ENCODE results near the gene AK5. TPM values are rescaled to one million over a fixed set of nuclear protein-coding genes. Genes with fewer than 3 reads are reported as not detected.

The AK5 gene
- polyA plus RNA-seq, 2 of the 4 experiments (the other 2 are of a cell fraction) = 4.9 to 6.1 TPM

DNA sequence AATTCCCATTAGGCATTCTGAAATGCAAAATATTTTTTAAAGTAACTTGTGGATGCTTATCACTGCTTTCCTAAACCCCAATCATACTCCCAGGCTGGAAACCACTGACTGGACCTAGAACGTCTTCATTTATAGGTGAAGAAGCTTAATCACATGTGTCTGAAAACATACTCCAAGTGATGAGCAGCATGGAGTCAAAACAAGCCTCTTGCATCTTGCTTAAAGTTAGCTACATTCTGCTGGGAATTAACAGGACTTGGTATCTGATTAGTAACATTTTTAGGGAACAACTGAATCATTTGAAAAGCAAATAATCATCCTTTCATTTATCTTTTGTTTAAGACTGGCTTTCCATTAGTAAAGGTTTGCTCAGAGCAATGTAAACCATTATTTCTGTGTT, 105.7 kb downstream of the AK5 start:
- H3K4me2 ChIP-seq = no peak overlapping the region
- ChIA-PET CTCF (no interaction called here), POLR2A (no interaction called here)
- no peak for FAIRE-seq
- WGBS (ENCODE audit: missing lambda C conversion rate) = 83% methylated on average over 1 of the region's 1 CpG
- H3K4me3 ChIP-seq = no peak overlapping the region
- no peak for TF ChIP-seq NFE2L2 (conservative IDR thresholded peaks at IDR 0.05; ENCODE audit: low read length)
- H3K9me3 ChIP-seq = no peaks in the 10 kb centered on the region
- DNase-seq (ENCODE audit: low read depth in 1 of 2, low spot score in 1 of 2) = no peak
- H3K27ac ChIP-seq = no peak overlapping the region
- peaks cover 4% of the 10 kb centered on the region; the same call in 1 of the 3 replicates for H3K4me1 ChIP-seq
- no peak for ATAC-seq

DNA sequence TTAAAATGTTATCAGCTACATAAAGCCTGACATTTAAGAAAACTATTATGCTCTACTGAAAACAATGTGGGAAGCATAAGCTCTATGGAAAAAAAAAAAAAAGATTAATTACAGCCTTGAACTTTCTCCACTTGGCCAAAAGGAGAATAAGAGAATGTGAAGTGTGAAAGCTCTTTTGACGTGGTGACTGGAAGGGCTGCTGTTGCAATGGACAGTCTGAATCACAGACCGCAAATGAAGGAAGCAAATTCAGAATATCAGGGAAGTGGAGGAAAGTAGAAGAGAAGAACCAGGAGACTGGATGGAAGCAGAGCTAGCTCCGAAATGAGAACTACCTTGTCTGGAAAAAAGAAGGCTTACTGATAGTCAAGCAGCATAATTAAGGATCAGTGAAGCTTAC, 106.8 kb downstream of the AK5 start:
- CTCF ChIA-PET = no interaction called here
- no peak for FAIRE-seq
- no peaks in the 10 kb centered on the region for H3K9me3 ChIP-seq
- no peak for TF ChIP-seq GATA3 (IDR thresholded peaks at IDR 0.05; ENCODE audit: borderline replicate concordance)
- no peak for TF ChIP-seq JUNB (IDR thresholded peaks at IDR 0.05)
- no peak for TF ChIP-seq EHF (CRISPR knock-in tag; IDR thresholded peaks at IDR 0.05)
- no peak for TF ChIP-seq NPAS2 (CRISPR knock-in tag; IDR thresholded peaks at IDR 0.05; ENCODE audit: borderline replicate concordance)
- no peak for TF ChIP-seq FOSL2 (IDR thresholded peaks at IDR 0.05)
- TF ChIP-seq FOSL2 (CRISPR knock-in tag; IDR thresholded peaks at IDR 0.05) = no peak
- TF ChIP-seq MAFK (IDR thresholded peaks at IDR 0.05; ENCODE audit: partially characterized antibody) = no peak
- no peak for TF ChIP-seq HOXB13 (CRISPR knock-in tag; IDR thresholded peaks at IDR 0.05; ENCODE audit: low read depth)
- TF ChIP-seq HOXA7 (CRISPR knock-in tag; IDR thresholded peaks at IDR 0.05) = no peak
- TF ChIP-seq BCL3 (IDR thresholded peaks at IDR 0.05) = no peak
- TF ChIP-seq CBX8 (IDR thresholded peaks at IDR 0.05) = no peak
- TF ChIP-seq FOSB (CRISPR knock-in tag; IDR thresholded peaks at IDR 0.05) = no peak
- TF ChIP-seq TP53 (CRISPR knock-in tag; IDR thresholded peaks at IDR 0.05) = no peak
- no peak for TF ChIP-seq MYC (IDR thresholded peaks at IDR 0.05; ENCODE audit: borderline replicate concordance, low read length)
- H3K27ac ChIP-seq = no peak overlapping the region
- ATAC-seq = no peak
- POLR2A ChIA-PET = no interaction called here
- H3K4me1 ChIP-seq = no peaks in the 10 kb centered on the region
- no peak overlapping the region for H3K4me2 ChIP-seq
- DNase-seq (ENCODE audit: low read depth in 1 of 2, low spot score in 1 of 2) = no peak
- WGBS (ENCODE audit: missing lambda C conversion rate) = 73% methylated on average over 3 of the region's 3 CpGs
- no peak overlapping the region for H3K4me3 ChIP-seq

- no peak for TF ChIP-seq RFX5 (IDR thresholded peaks at IDR 0.05)
- no peak for TF ChIP-seq ZNF302 (CRISPR knock-in tag; IDR thresholded peaks at IDR 0.05)
- TF ChIP-seq FOSB (CRISPR knock-in tag; IDR thresholded peaks at IDR 0.05) = no peak
- TF ChIP-seq CBX8 (IDR thresholded peaks at IDR 0.05) = no peak
- no peak for TF ChIP-seq FOSL2 (IDR thresholded peaks at IDR 0.05)
- no peak for TF ChIP-seq FOSL2 (CRISPR knock-in tag; IDR thresholded peaks at IDR 0.05)
- no peak for TF ChIP-seq POLR2A (IDR thresholded peaks at IDR 0.05; ENCODE audit: low read length)
- TF ChIP-seq HEYL (CRISPR knock-in tag; IDR thresholded peaks at IDR 0.05) = no peak
- no peak for TF ChIP-seq TFCP2L1 (CRISPR knock-in tag; IDR thresholded peaks at IDR 0.05)
- no peak for TF ChIP-seq FOXS1 (CRISPR knock-in tag; IDR thresholded peaks at IDR 0.05)
- FAIRE-seq (no peak), DNase-seq (ENCODE audit: low read depth in 1 of 2, low spot score in 1 of 2) (no peak), ATAC-seq (no peak)
- no peak overlapping the region for H3K27ac ChIP-seq
- 86% methylated on average over 4 of the region's 4 CpGs for WGBS (ENCODE audit: missing lambda C conversion rate)
- no peak overlapping the region for H3K4me3 ChIP-seq
- no peak overlapping the region for H3K4me2 ChIP-seq
- no peaks in the 10 kb centered on the region for H3K9me3 ChIP-seq
- ChIA-PET CTCF (interaction anchor here (0.6 kb wide), 1 partner anchor 56 kb away, joined by 3 read pairs; no protein-coding TSS in a partner anchor), POLR2A (no interaction called here)
- H3K4me1 ChIP-seq = peaks cover 11% of the 10 kb centered on the region; the same call in 2 of the 3 replicates
These were observed 110.7 kb downstream of the AK5 start for GRCh38 chr1:77392486-77392885.

DNA sequence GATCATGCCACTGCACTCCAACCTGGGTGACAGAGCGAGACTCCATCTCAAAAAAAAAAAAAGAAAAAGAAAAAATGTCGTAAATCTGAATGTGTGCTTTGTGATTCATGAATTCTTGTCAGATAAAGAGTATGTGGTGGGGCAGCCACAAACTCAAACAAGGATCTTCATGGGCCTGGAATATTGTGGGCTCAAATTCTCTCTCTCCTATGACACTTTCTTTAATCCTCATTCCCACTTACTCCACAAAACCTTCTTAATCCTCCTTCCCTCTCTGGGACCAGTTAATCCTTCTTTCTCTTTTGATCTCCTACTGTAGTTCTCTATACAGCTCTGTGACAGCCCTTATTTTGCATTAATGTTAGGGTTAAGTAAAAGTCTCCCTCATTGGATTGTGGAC, 112.3 kb downstream of the AK5 start:
- ATAC-seq (peak in 1 of 2 experiments; percentile 44; a peak in 3 of 6 replicates), FAIRE-seq (no peak), DNase-seq (ENCODE audit: low read depth in 1 of 2, low spot score in 1 of 2) (peak in 1 of 2 experiments; percentile 20)
- 38% methylated on average over 2 of the region's 2 CpGs for WGBS (ENCODE audit: missing lambda C conversion rate)
- Histone ChIP-seq H3K9me3 (no peaks in the 10 kb centered on the region), H3K4me1 (peaks cover 11% of the 10 kb centered on the region; the same call in 2 of the 3 replicates), H3K4me2 (peak overlapping the region; percentile 27; the same call in 1 of the 3 replicates), H3K27ac (peak overlapping the region in 1 of 2 experiments; percentile 35; a peak in 1 of 6 replicates), H3K4me3 (no peak overlapping the region)
- TF ChIP-seq GATA3 (IDR thresholded peaks at IDR 0.05; ENCODE audit: borderline replicate concordance) = no peak
- no peak for TF ChIP-seq KDM5A (IDR thresholded peaks at IDR 0.05)
- no peak for TF ChIP-seq POLR2AphosphoS2 (conservative IDR thresholded peaks at IDR 0.05; ENCODE audit: low read length)
- no peak for TF ChIP-seq ELK1 (IDR thresholded peaks at IDR 0.05; ENCODE audit: low read depth, low read length)
- TF ChIP-seq, protein P1, sequence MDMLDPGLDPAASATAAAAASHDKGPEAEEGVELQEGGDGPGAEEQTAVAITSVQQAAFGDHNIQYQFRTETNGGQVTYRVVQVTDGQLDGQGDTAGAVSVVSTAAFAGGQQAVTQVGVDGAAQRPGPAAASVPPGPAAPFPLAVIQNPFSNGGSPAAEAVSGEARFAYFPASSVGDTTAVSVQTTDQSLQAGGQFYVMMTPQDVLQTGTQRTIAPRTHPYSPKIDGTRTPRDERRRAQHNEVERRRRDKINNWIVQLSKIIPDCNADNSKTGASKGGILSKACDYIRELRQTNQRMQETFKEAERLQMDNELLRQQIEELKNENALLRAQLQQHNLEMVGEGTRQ (IDR thresholded peaks at IDR 0.05) = no peak
- ChIA-PET CTCF (interaction anchor here (1.2 kb wide), 1 partner anchor 140 kb away, joined by 3 read pairs; no protein-coding TSS in a partner anchor), POLR2A (no interaction called here)

Data from A549 (cell line).